HepG2 (cell line): Measurements from ENCODE around the gene SYCP2L. TPM values are rescaled to one million over a fixed set of nuclear protein-coding genes. Genes with fewer than 3 reads are reported as not detected.
"Not testable (repeated sequence)": the region's sequence is repeated elsewhere in the genome, so short reads cannot be mapped to it uniquely, and the experiment has no call there.

Experiments used
- ATAC-seq: fragments of 200-7000 bp; cut with Tn5 transposase; 3 replicates; pipeline ENCODE4 v1.9.1; 2020; ENCODE audit warnings: mild to moderate bottlenecking, moderate library complexity
- BruUV-seq: library from RNA; stranded (reverse); fragments of 400-500 nt; replicated peaks from 2 replicates; lab custom pipeline; 2021; lab: Mats Ljungman, UMichigan
- CTCF ChIA-PET: fragments of 300-600 bp; formaldehyde crosslinking; extraction: SDS; loops from one replicate; lab custom pipeline; 2021; ENCODE audit warnings: low total read pairs, inconsistent platforms, low intra/inter-chr PET ratio; lab: Yijun Ruan, JAX
- POLR2A ChIA-PET: fragments of 350-600 bp; sonication (Branson Sonifier 250); formaldehyde crosslinking; loops from one replicate; lab custom pipeline; 2020; ENCODE audit warnings: antibody characterized with exemption, inconsistent platforms; lab: Yijun Ruan, JAX
- DNase-seq: peaks from one replicate; pipeline ENCODE4 v3.0.0-alpha.2; 2015; ENCODE audit warnings: low spot score
- FAIRE-seq: peaks from 3 replicates; lab custom pipeline; 2011; peaks lifted over from hg19 to GRCh38; lab: Jason Lieb, UNC
- H2AFZ ChIP-seq: one replicate; pipeline ENCODE4 v1.6.1; 2011; ENCODE audit warnings: low read length, inconsistent platforms
- H3K27ac ChIP-seq: fragments of 300-600 bp; 3 replicates; pipeline ENCODE4 v1.8.0; 2011; ENCODE audit warnings: mixed run types, mild to moderate bottlenecking, mixed read lengths, low read length, inconsistent platforms; ENCODE audit not compliant: insufficient read depth; ENCODE audit errors: extremely low read length
- H3K27me3 ChIP-seq, 2 experiments: fragments of 200-600 bp in 1 of 2; 2 replicates in 1 of 2; 3 replicates in 1 of 2; pipeline versions ENCODE4 v1.6.0 to v1.8.0; 2011; ENCODE audit warnings: low read length in 2 of 2, mild to moderate bottlenecking in 2 of 2, moderate library complexity in 2 of 2, inconsistent platforms in 1 of 2; ENCODE audit not compliant: insufficient read depth in 2 of 2, control insufficient read depth in 1 of 2
- H3K36me3 ChIP-seq, 2 experiments: fragments of 200-600 bp in 1 of 2; replicated peaks in 1 of 2; 2 replicates in 1 of 2; 3 replicates in 1 of 2; pipeline versions ENCODE4 v1.5.1 to v1.8.0; 2011; ENCODE audit warnings: low read length in 2 of 2, inconsistent platforms in 1 of 2; ENCODE audit not compliant: insufficient read depth in 2 of 2, control insufficient read depth in 1 of 2
- H3K4me1 ChIP-seq: 2 replicates; pipeline ENCODE4 v1.5.1; 2012; ENCODE audit warnings: low read length, inconsistent platforms; ENCODE audit not compliant: insufficient read depth
- H3K4me2 ChIP-seq: 2 replicates; pipeline ENCODE4 v1.6.0; 2011; ENCODE audit warnings: low read depth, low read length, inconsistent platforms
- H3K4me3 ChIP-seq, 3 experiments: fragments of 200-600 bp in 1 of 3; sonication (generic), shearing (Covaris generic) in 1 of 3; replicated peaks in 1 of 3; 2 replicates each; pipeline ENCODE4 v1.5.1; 2011 to 2016; ENCODE audit warnings: low read length in 3 of 3, inconsistent platforms in 2 of 3, low read depth in 2 of 3, mild to moderate bottlenecking in 2 of 3, control low read depth in 1 of 3, mixed read lengths in 1 of 3; ENCODE audit not compliant: insufficient read depth in 1 of 3
- H3K79me2 ChIP-seq: one replicate; pipeline ENCODE4 v1.6.1; 2011; ENCODE audit warnings: low read length, inconsistent platforms; ENCODE audit not compliant: insufficient read depth
- H3K9ac ChIP-seq: 2 replicates; pipeline ENCODE4 v1.6.0; 2011; ENCODE audit warnings: mild to moderate bottlenecking, low read depth, low read length, inconsistent platforms; ENCODE audit not compliant: insufficient read depth
- H3K9me3 ChIP-seq: 2 replicates; pipeline ENCODE4 v1.5.1; 2012; ENCODE audit warnings: mild to moderate bottlenecking, low read length
- H4K20me1 ChIP-seq: 2 replicates; pipeline ENCODE4 v1.6.0; 2011; ENCODE audit warnings: inconsistent platforms, mild to moderate bottlenecking, low read length, moderate library complexity; ENCODE audit not compliant: insufficient read depth
- SIN3B ChIP-seq: fragments of 150-350 bp; IDR thresholded peaks from 2 replicates; pipeline ENCODE4 v1.6.1; 2014; ENCODE audit warnings: low read length
- WGBS: methylation state at CpG from one replicate; pipeline ENCODE4 v1.1.6; 2017; ENCODE audit warnings: low lambda C conversion rate; 5-methylcytosine and 5-hydroxymethylcytosine counted together
- in situ Hi-C: cut with HindIII; loops from 2 replicates; pipeline ENCODE4 v1.10.0; 2017; ENCODE audit warnings: low pct_unique_long_range_greater_than_20kb; ENCODE audit not compliant: extremely low pct_ligation_motif_present
- intact Hi-C: fragments of 100-400 bp; cut with micrococcal nuclease; formaldehyde crosslinking; loops from one replicate; pipeline ENCODE4 v1.10.0; 2022; ENCODE audit not compliant: unreplicated experiment
- polyA plus RNA-seq, 8 experiments: library from polyadenylated mRNA; depleted of rRNA in 3 of 8; stranded (reverse) in 7 of 8; unstranded in 1 of 8; fragments of >200 nt; fragmentation: Illumina TruSeq in 4 of 8; extraction: Trizol in 4 of 8; gene quantifications; 2 replicates each; pipeline versions ENCODE4 v1.2.1 to v1.2.3, GENCODE V29; 2011 to 2016; ENCODE audit warnings: low read depth in 4 of 8, missing spikeins in 1 of 8, mixed read lengths in 1 of 8; ENCODE audit not compliant: insufficient read depth in 1 of 8
- total RNA-seq, 5 experiments: library from RNA; depleted of rRNA; stranded (reverse); fragments of >200 nt; fragmentation: Illumina TruSeq; extraction: Trizol; gene quantifications; 2 replicates each; pipeline ENCODE4 v1.2.3, GENCODE V29; 2016; ENCODE audit warnings: low read depth in 1 of 5
- TF ChIP-seq, protein P1 (sequence below): sonication (generic); formaldehyde crosslinking; IDR thresholded peaks from 2 replicates; pipeline ENCODE4 v1.4.0; 2020; ENCODE audit warnings: mild to moderate bottlenecking, missing genetic modification reagents

The SYCP2L gene
- total and polyA plus RNA-seq, 2 of the 13 experiments (the other 11 are each of a cell fraction or from before 2014, with no cell fraction given) = 0.22 to 0.54 TPM

DNA sequence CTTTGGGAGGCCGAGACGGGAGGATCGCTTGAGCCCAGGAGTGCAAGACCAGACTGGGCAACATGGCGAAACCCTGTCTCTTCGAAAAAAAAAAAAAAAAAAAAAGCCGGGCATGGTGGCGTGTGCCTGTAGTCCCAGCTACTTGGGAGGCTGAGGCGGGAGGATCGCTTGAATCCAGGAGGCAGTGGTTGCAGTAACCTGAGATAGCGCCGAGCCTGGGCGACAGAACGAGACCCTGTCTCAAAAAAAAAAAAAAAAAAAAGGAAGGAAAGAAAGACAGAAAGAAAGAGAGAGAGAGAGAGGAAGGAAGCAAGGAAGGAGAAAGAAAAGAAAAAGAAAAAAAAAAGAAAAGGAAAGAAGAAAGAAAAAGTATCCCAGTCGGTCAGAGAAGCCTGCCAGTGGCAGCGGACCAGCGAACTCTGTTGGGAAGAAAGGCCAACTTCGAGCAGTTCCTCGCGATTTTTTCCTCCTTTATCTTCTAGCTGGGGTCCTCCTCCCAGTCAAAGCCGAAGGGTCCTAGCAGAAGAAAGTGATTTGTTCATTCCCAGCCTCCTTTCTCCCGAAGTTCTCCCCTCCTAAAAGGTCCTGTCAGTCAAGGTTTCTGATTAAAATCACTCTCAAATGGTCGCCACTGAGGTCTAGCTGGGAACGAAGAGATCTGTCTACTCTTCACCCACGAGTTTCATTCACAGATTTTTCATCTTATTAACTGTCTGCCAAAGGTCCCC, 2.4 kb upstream of the SYCP2L start:
- Histone ChIP-seq H3K27me3 (peaks cover 4 to 43% of the 10 kb centered on the region in 2 experiments; a peak in 4 of 5 replicates), H3K4me2 (no peak overlapping the region), H3K4me1 (0 out of 2 replicates have a peak, but pooled peaks cover 5% of the 10 kb centered on the region), H2AFZ (no peak overlapping the region), H3K79me2 (no peaks in the 10 kb centered on the region), H4K20me1 (no peaks in the 10 kb centered on the region), H3K9ac (no peak overlapping the region), H3K9me3 (no peaks in the 10 kb centered on the region), H3K36me3 (no peaks in the 10 kb centered on the region), H3K4me3 (no peak overlapping the region), H3K27ac (no peak overlapping the region)
- WGBS = 36% methylated on average over 24 of the region's 24 CpGs
- POLR2A ChIA-PET = no interaction called here
- CTCF ChIA-PET = no interaction called here
- DNase-seq (no peak), ATAC-seq (no peak), FAIRE-seq (no peak)
- TF ChIP-seq, protein P1, sequence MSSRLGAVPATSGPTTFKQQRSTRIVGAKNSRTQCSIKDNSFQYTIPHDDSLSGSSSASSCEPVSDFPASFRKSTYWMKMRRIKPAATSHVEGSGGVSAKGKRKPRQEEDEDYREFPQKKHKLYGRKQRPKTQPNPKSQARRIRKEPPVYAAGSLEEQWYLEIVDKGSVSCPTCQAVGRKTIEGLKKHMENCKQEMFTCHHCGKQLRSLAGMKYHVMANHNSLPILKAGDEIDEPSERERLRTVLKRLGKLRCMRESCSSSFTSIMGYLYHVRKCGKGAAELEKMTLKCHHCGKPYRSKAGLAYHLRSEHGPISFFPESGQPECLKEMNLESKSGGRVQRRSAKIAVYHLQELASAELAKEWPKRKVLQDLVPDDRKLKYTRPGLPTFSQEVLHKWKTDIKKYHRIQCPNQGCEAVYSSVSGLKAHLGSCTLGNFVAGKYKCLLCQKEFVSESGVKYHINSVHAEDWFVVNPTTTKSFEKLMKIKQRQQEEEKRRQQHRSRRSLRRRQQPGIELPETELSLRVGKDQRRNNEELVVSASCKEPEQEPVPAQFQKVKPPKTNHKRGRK (CRISPR knock-in tag) = peak; percentile 65; the same call in 1 of the 2 replicates
- TF ChIP-seq SIN3B = no peak
- no TSS peak for BruUV-seq
- intact Hi-C loops (no loop called here), in situ Hi-C loops (no loop called here)

GRCh38 chr6:10886365-10886690, 524 bp upstream of the SYCP2L start:
- H2AFZ ChIP-seq, POLR2A ChIA-PET, CTCF ChIA-PET, H3K27ac ChIP-seq, H3K4me2 ChIP-seq, in situ Hi-C loops, H3K4me3 ChIP-seq, FAIRE-seq, H4K20me1 ChIP-seq, H3K9me3 ChIP-seq, BruUV-seq, ATAC-seq, H3K36me3 ChIP-seq, DNase-seq, intact Hi-C loops, H3K9ac ChIP-seq, H3K79me2 ChIP-seq, H3K4me1 ChIP-seq: not testable (repeated sequence)
- 67% methylated on average over 11 of the region's 11 CpGs for WGBS
- H3K27me3 ChIP-seq = peaks cover 1 to 28% of the 10 kb centered on the region in 2 experiments; a peak in 4 of 5 replicates
